HEK293 (cell line): ENCODE results near the gene SCAANT1.

ENCODE experiments used
- CTCF ChIA-PET: fragments of 350-600 bp; formaldehyde crosslinking; extraction: SDS; loops from one replicate; lab custom pipeline; 2021; ENCODE audit warnings: antibody characterized with exemption; lab: Yijun Ruan, JAX
- POLR2A ChIA-PET: fragments of 300-600 bp; formaldehyde crosslinking; extraction: SDS; loops from one replicate; lab custom pipeline; 2020; ENCODE audit warnings: antibody characterized with exemption, inconsistent platforms; lab: Yijun Ruan, JAX
- H3K27ac ChIP-seq: fragments of 200-500 bp; sonication (Bioruptor generic); 2 replicates; pipeline ENCODE4 v1.5.1; 2014; ENCODE audit warnings: low read depth, low read length, control low read depth, inconsistent platforms; ENCODE audit errors: extremely low read depth
- H3K36me3 ChIP-seq, 2 experiments: fragments of 200-500 bp in 1 of 2; sonication (Bioruptor generic) in 1 of 2; 1 replicate in 1 of 2; 2 replicates in 1 of 2; pipeline ENCODE4 v1.5.1; 2014 to 2017; ENCODE audit warnings: inconsistent platforms in 2 of 2, low read length in 2 of 2; ENCODE audit not compliant: control insufficient read depth in 2 of 2, insufficient read depth in 1 of 2
- H3K4me1 ChIP-seq: fragments of 200-500 bp; sonication (Bioruptor generic); 2 replicates; pipeline ENCODE4 v1.5.1; 2014; ENCODE audit warnings: mild to moderate bottlenecking, low read length, inconsistent platforms; ENCODE audit not compliant: control insufficient read depth, insufficient read depth
- H3K4me3 ChIP-seq: 2 replicates; pipeline ENCODE4 v1.5.1; 2011; ENCODE audit warnings: low read depth, mild to moderate bottlenecking, control low read depth, low read length, moderate library complexity
- H3K9me3 ChIP-seq: fragments of 200-500 bp; sonication (Bioruptor generic); 2 replicates; pipeline ENCODE4 v1.5.1; 2014; ENCODE audit warnings: low read depth, low read length, inconsistent platforms; ENCODE audit not compliant: control insufficient read depth, insufficient read depth
- GLI4 ChIP-seq: fragments of 450-650 bp; formaldehyde crosslinking; IDR thresholded peaks from 2 replicates; pipeline ENCODE4 v1.5.1; 2016; ENCODE audit warnings: missing biosample characterization, missing genetic modification characterization
- IKZF3 ChIP-seq: fragments of 450-650 bp; IDR thresholded peaks from 2 replicates; pipeline ENCODE4 v1.5.0; 2018; ENCODE audit warnings: missing biosample characterization, mild to moderate bottlenecking, missing genetic modification characterization, moderate library complexity
- PRDM1 ChIP-seq: fragments of 450-650 bp; formaldehyde crosslinking; IDR thresholded peaks from 2 replicates; pipeline ENCODE4; 2016; ENCODE audit warnings: missing biosample characterization, missing genetic modification characterization
- PRDM6 ChIP-seq: fragments of 450-650 bp; formaldehyde crosslinking; IDR thresholded peaks from 2 replicates; pipeline ENCODE4 v1.5.1; 2017; ENCODE audit warnings: missing biosample characterization, missing genetic modification characterization
- SP2 ChIP-seq: fragments of 450-650 bp; formaldehyde crosslinking; IDR thresholded peaks from 2 replicates; pipeline ENCODE4 v1.5.1; 2016; ENCODE audit warnings: missing biosample characterization, missing genetic modification characterization
- ZBTB17 ChIP-seq: fragments of 450-650 bp; formaldehyde crosslinking; IDR thresholded peaks from 2 replicates; pipeline ENCODE4 v1.5.1; 2016; ENCODE audit warnings: missing biosample characterization, missing genetic modification characterization
- ZEB2 ChIP-seq: fragments of 450-650 bp; formaldehyde crosslinking; IDR thresholded peaks from 2 replicates; pipeline ENCODE4 v1.5.1; 2016; ENCODE audit warnings: missing biosample characterization, missing genetic modification characterization
- ZFP37 ChIP-seq: fragments of 450-650 bp; formaldehyde crosslinking; IDR thresholded peaks from 2 replicates; pipeline ENCODE4 v1.5.1; 2016; ENCODE audit warnings: missing biosample characterization, missing genetic modification characterization
- ZNF366 ChIP-seq: fragments of 450-650 bp; formaldehyde crosslinking; conservative IDR thresholded peaks from 2 replicates; pipeline ENCODE4 v1.5.1; 2016; ENCODE audit warnings: missing biosample characterization, missing genetic modification characterization
- ZNF654 ChIP-seq: fragments of 450-650 bp; formaldehyde crosslinking; IDR thresholded peaks from 2 replicates; pipeline ENCODE4 v1.5.1; 2016; ENCODE audit warnings: low read depth, missing biosample characterization, missing genetic modification characterization
- ZNF701 ChIP-seq: fragments of 450-650 bp; formaldehyde crosslinking; IDR thresholded peaks from 2 replicates; pipeline ENCODE4 v1.5.1; 2016; ENCODE audit warnings: missing biosample characterization, missing genetic modification characterization
- ZSCAN30 ChIP-seq: fragments of 450-650 bp; IDR thresholded peaks from 2 replicates; pipeline ENCODE4 v1.5.1; 2018; ENCODE audit warnings: missing biosample characterization, mild to moderate bottlenecking, missing genetic modification characterization, moderate library complexity
- ZSCAN4 ChIP-seq: fragments of 450-650 bp; formaldehyde crosslinking; IDR thresholded peaks from 2 replicates; pipeline ENCODE4 v1.5.1; 2017; ENCODE audit warnings: missing biosample characterization, missing genetic modification characterization
- TF ChIP-seq, protein P1 (sequence below): fragments of 450-650 bp; formaldehyde crosslinking; IDR thresholded peaks from 2 replicates; pipeline ENCODE4 v1.5.1; 2016; ENCODE audit warnings: missing biosample characterization, missing genetic modification characterization
- TF ChIP-seq, protein P2 (sequence below): fragments of 450-650 bp; formaldehyde crosslinking; IDR thresholded peaks from 2 replicates; pipeline ENCODE4; 2016; ENCODE audit warnings: missing biosample characterization, missing genetic modification characterization
- TF ChIP-seq, protein P3 (sequence below): fragments of 450-650 bp; formaldehyde crosslinking; IDR thresholded peaks from 2 replicates; pipeline ENCODE4 v1.5.1; 2016; ENCODE audit warnings: missing biosample characterization, missing genetic modification characterization
- TF ChIP-seq, protein P4 (sequence below): fragments of 450-650 bp; formaldehyde crosslinking; conservative IDR thresholded peaks from 2 replicates; pipeline ENCODE4 v1.5.1; 2016; ENCODE audit warnings: low read depth, missing biosample characterization, missing genetic modification characterization

Gene SCAANT1

DNA sequence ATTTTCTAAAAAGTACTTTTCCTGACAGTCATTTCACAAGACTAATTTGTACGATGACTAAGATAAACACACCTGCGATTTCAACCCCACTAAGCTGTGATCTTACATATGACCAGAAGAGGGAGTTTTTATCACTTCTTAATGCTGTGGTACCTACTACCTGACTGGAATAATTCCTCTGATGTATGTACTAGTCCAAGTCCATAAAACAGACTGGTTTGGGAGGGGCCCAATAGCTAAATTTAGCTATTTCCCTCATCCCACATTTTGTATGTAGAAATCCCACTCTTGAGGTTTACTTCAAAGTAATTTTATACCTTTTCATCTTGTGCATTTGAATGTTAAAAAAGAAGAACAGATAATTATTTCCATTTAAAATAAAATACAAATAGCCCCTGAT is 49.7 kb upstream of the SCAANT1 start:
- POLR2A ChIA-PET, result no interaction called here
- Histone ChIP-seq H3K4me1 (peaks cover 9% of the 10 kb centered on the region), H3K9me3 (no peaks in the 10 kb centered on the region), H3K27ac (no peak overlapping the region), H3K4me3 (no peak overlapping the region), H3K36me3 (no peaks in the 10 kb centered on the region)
- TF ChIP-seq ZNF654 (tag by site-specific recombination) (peak; percentile 35; the same call in 1 of the 2 replicates), ZSCAN30 (tag by site-specific recombination) (peak; percentile 30; the same call in 1 of the 2 replicates), ZFP37 (tag by site-specific recombination) (no peak), ZNF701 (tag by site-specific recombination) (no peak), PRDM6 (tag by site-specific recombination) (peak; percentile 49)
- TF ChIP-seq, protein P1, sequence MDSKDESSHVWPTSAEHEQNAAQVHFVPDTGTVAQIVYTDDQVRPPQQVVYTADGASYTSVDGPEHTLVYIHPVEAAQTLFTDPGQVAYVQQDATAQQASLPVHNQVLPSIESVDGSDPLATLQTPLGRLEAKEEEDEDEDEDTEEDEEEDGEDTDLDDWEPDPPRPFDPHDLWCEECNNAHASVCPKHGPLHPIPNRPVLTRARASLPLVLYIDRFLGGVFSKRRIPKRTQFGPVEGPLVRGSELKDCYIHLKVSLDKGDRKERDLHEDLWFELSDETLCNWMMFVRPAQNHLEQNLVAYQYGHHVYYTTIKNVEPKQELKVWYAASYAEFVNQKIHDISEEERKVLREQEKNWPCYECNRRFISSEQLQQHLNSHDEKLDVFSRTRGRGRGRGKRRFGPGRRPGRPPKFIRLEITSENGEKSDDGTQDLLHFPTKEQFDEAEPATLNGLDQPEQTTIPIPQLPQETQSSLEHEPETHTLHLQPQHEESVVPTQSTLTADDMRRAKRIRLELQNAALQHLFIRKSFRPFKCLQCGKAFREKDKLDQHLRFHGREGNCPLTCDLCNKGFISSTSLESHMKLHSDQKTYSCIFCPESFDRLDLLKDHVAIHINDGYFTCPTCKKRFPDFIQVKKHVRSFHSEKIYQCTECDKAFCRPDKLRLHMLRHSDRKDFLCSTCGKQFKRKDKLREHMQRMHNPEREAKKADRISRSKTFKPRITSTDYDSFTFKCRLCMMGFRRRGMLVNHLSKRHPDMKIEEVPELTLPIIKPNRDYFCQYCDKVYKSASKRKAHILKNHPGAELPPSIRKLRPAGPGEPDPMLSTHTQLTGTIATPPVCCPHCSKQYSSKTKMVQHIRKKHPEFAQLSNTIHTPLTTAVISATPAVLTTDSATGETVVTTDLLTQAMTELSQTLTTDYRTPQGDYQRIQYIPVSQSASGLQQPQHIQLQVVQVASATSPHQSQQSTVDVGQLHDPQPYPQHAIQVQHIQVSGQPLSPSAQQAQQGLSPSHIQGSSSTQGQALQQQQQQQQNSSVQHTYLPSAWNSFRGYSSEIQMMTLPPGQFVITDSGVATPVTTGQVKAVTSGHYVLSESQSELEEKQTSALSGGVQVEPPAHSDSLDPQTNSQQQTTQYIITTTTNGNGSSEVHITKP (tag by site-specific recombination), result peak; percentile 24; the same call in 1 of the 2 replicates
- CTCF ChIA-PET, result interaction anchor here (0.8 to 2.6 kb wide), 15 partner anchors 11 to 522 kb away, joined by 3 to 17 read pairs (median 4); partner anchors contain the start of gene PSMD6

DNA sequence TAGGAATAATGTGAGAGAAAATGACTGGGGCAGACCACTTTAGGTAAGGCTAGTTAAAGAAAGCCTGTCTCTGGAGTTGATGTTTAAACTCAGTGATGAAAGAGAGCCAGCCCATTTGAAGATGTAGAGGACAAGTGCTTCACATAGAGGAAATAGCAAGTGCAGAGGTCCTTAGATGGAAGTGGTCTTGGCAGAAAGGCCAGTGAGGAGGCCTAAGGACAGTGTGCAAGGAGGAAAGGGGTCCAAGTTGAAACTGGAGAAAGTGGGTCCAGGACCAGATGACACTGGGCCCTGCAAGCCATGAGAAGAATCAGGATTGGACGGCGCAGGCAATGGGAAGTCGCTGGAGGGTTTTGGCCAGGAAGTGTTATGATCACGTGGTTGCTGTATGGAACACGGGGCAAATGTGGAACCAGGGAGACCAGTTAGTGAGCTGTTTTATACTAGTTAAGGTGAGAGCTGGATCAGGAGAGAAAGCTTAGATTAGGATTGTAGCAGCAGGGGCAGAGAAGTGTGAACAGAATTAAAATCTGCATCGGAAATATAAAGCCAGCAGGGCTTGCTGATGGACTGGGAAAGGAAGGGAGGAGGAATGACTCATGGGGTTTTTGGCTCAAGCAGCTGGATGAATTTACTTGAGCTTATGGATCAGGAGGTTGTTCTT is 48.0 kb upstream of the SCAANT1 start:
- ChIA-PET POLR2A (interaction anchor here (0.5 to 0.7 kb wide), 2 partner anchors 31 to 101 kb away, joined by 3 read pairs; no protein-coding TSS in a partner anchor), CTCF (interaction anchor here (0.6 to 2.5 kb wide), 5 partner anchors 9 to 524 kb away, joined by 3 to 11 read pairs (median 4); no protein-coding TSS in a partner anchor)
- no peaks in the 10 kb centered on the region for H3K36me3 ChIP-seq
- H3K9me3 ChIP-seq, result no peaks in the 10 kb centered on the region
- H3K27ac ChIP-seq, result no peak overlapping the region
- H3K4me3 ChIP-seq, result peak overlapping the region; percentile 33
- H3K4me1 ChIP-seq, result peaks cover 4% of the 10 kb centered on the region
- TF ChIP-seq ZSCAN4 (tag by site-specific recombination) (no peak), PRDM1 (peak; percentile 69), ZSCAN30 (tag by site-specific recombination) (no peak), ZNF366 (tag by site-specific recombination) (peak; percentile 78), SP2 (peak; percentile 26; the same call in 1 of the 2 replicates), ZEB2 (tag by site-specific recombination) (peak; percentile 31; the same call in 1 of the 2 replicates), GLI4 (tag by site-specific recombination) (no peak), ZBTB17 (tag by site-specific recombination) (peak; percentile 60; the same call in 1 of the 2 replicates), IKZF3 (no peak)
- TF ChIP-seq, protein P2, sequence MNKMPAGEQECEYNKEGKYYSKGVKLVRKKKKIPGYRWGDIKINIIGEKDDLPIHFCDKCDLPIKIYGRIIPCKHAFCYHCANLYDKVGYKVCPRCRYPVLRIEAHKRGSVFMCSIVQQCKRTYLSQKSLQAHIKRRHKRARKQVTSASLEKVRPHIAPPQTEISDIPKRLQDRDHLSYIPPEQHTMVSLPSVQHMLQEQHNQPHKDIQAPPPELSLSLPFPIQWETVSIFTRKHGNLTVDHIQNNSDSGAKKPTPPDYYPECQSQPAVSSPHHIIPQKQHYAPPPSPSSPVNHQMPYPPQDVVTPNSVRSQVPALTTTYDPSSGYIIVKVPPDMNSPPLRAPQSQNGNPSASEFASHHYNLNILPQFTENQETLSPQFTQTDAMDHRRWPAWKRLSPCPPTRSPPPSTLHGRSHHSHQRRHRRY (tag by site-specific recombination), result no peak
- TF ChIP-seq, protein P3, sequence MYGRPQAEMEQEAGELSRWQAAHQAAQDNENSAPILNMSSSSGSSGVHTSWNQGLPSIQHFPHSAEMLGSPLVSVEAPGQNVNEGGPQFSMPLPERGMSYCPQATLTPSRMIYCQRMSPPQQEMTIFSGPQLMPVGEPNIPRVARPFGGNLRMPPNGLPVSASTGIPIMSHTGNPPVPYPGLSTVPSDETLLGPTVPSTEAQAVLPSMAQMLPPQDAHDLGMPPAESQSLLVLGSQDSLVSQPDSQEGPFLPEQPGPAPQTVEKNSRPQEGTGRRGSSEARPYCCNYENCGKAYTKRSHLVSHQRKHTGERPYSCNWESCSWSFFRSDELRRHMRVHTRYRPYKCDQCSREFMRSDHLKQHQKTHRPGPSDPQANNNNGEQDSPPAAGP (tag by site-specific recombination), result no peak
- TF ChIP-seq, protein P4, sequence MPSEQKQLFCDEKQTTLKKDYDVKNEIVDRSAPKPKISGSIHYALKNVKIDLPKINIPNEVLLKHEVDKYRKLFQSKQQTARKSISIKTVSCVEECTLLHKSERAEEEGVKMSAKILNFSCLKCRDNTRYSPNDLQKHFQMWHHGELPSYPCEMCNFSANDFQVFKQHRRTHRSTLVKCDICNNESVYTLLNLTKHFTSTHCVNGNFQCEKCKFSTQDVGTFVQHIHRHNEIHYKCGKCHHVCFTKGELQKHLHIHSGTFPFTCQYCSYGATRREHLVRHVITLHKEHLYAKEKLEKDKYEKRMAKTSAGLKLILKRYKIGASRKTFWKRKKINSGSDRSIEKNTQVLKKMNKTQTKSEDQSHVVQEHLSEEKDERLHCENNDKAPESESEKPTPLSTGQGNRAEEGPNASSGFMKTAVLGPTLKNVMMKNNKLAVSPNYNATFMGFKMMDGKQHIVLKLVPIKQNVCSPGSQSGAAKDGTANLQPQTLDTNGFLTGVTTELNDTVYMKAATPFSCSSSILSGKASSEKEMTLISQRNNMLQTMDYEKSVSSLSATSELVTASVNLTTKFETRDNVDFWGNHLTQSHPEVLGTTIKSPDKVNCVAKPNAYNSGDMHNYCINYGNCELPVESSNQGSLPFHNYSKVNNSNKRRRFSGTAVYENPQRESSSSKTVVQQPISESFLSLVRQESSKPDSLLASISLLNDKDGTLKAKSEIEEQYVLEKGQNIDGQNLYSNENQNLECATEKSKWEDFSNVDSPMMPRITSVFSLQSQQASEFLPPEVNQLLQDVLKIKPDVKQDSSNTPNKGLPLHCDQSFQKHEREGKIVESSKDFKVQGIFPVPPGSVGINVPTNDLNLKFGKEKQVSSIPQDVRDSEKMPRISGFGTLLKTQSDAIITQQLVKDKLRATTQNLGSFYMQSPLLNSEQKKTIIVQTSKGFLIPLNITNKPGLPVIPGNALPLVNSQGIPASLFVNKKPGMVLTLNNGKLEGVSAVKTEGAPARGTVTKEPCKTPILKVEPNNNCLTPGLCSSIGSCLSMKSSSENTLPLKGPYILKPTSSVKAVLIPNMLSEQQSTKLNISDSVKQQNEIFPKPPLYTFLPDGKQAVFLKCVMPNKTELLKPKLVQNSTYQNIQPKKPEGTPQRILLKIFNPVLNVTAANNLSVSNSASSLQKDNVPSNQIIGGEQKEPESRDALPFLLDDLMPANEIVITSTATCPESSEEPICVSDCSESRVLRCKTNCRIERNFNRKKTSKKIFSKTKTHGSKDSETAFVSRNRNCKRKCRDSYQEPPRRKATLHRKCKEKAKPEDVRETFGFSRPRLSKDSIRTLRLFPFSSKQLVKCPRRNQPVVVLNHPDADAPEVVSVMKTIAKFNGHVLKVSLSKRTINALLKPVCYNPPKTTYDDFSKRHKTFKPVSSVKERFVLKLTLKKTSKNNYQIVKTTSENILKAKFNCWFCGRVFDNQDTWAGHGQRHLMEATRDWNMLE (tag by site-specific recombination), result peak; percentile 71
